ENCODE data around the gene LRP2. TPM values are rescaled to one million over a fixed set of nuclear protein-coding genes. Genes with fewer than 3 reads are reported as not detected.

The LRP2 gene
- 0.02 and 0.84 TPM in 2 replicates for total RNA-seq (2013; cell fraction: nucleolus; rRNA removed)
- total RNA-seq (2014; rRNA removed) (0.06 TPM in 1 of 2 replicates, not detected in the other), total RNA-seq (2014; rRNA removed; fragmentation: Illumina TruSeq; extraction: Trizol) (not detected in 2 replicates), total RNA-seq (2021) (0.05 and 0.15 TPM in 2 replicates), polyA plus RNA-seq (2011; rRNA removed) (0.13 and 0.19 TPM in 2 replicates), polyA plus RNA-seq (2014; fragmentation: Illumina TruSeq; extraction: Trizol) (0.01 TPM in 1 of 2 replicates, not detected in the other), polyA plus RNA-seq (2014; fragmentation: Nextera tagmentation; extraction: Ambion mirVana) (not detected), polyA plus RNA-seq (2014; rRNA removed) (0.04 TPM in 1 of 2 replicates, not detected in the other), polyA plus RNA-seq (2016; fragmentation: Nextera tagmentation; extraction: Ambion mirVana) (not detected), polyA minus RNA-seq (2011; rRNA and poly(A)+ RNA removed) (0.29 and 1.2 TPM in 2 replicates), Bru-seq, nascent RNA (percentile 10 among the genes with signal in this experiment), BruChase-seq, experiment 1, labeled RNA remaining after a 6-hour chase (percentile 6 among the genes with signal in this experiment), BruChase-seq, experiment 2, labeled RNA remaining after a 2-hour chase (percentile 7 among the genes with signal in this experiment)
- 0.01 TPM for polyA plus RNA-seq (2011; ENCODE audit: low read depth)
- 0.45 and 0.52 TPM in 2 replicates for polyA plus RNA-seq (2011; cell fraction: cytosol; rRNA removed)
- polyA plus RNA-seq (2011; cell fraction: nucleus; rRNA removed) = 0.34 and 0.84 TPM in 2 replicates
- polyA plus RNA-seq (2012) = 0.01 TPM in 1 of 2 replicates, not detected in the other
- not detected in 2 replicates for polyA minus RNA-seq (2011; cell fraction: cytosol; rRNA and poly(A)+ RNA removed)
- polyA minus RNA-seq (2011; cell fraction: nucleus; rRNA and poly(A)+ RNA removed) = 0.57 and 0.97 TPM in 2 replicates
- long read RNA-seq, experiment 1 = 0 reads
- long read RNA-seq, experiment 2, partial matches to known transcripts = 0 of 1 reads
- long read RNA-seq, experiment 2, other reads (novel, unspliced or antisense) = 1 of 1 reads

- ChIA-PET POLR2A (no interaction called here), CTCF (no interaction called here)
- ATAC-seq = peak; percentile 6; the same call in 2 of the 3 replicates
Observed at GRCh38 chr2:169362118-169362893, at the start of gene LRP2. TSS of gene LRP2 (minus strand) at chr2:169362534. CDS start at chr2:169362399, 135 bp downstream.

More at GRCh38 chr2:169362118-169362893, at the start of gene LRP2:
- no peak within 1 kb of the TSS for H3K27ac ChIP-seq (ENCODE audit: control insufficient read depth, insufficient read depth)
- in situ Hi-C loops (cut with MboI) (no loop called here), intact Hi-C loops (cut with micrococcal nuclease; ENCODE audit: unreplicated experiment) (no loop called here)
- H2AFZ ChIP-seq (ENCODE audit: control insufficient read depth, low read depth, low read length) = peak within 1 kb of the TSS; percentile 13
- H3K36me3 ChIP-seq (ENCODE audit: control insufficient read depth in 2 of 2, insufficient read depth in 2 of 2, low read length in 1 of 2) = no peaks in the 10 kb centered on the region
- TF ChIP-seq TCF7 (IDR thresholded peaks at IDR 0.05; ENCODE audit: borderline replicate concordance) (no peak), ZNF274 (IDR thresholded peaks at IDR 0.05; ENCODE audit: insufficient read depth, insufficient read length) (no peak), MXI1 (IDR thresholded peaks at IDR 0.05; ENCODE audit: low read depth, low read length) (no peak), FOXM1 (IDR thresholded peaks at IDR 0.05; ENCODE audit: low read depth, low read length) (no peak), NFIC (IDR thresholded peaks at IDR 0.05; ENCODE audit: low read depth, low read length) (no peak), RELB (IDR thresholded peaks at IDR 0.05; ENCODE audit: low read depth) (no peak)
- WGBS (ENCODE audit: insufficient coverage, insufficient replicate concordance, low lambda C conversion rate, missing lambda C conversion rate) = 6% methylated on average over 62 of the region's 75 CpGs
- no peaks in the 10 kb centered on the region for H3K79me2 ChIP-seq (ENCODE audit: control insufficient read depth, insufficient read depth, low read length)
- H3K9ac ChIP-seq (ENCODE audit: control insufficient read depth, insufficient read depth, low read length) = no peak within 1 kb of the TSS
- FAIRE-seq (no peak), DNase-seq (ENCODE audit: low read depth, low spot score) (no peak)
- ChIA-PET RAD21 (ENCODE audit: unreplicated experiment) (no interaction called here), SMC1A (ENCODE audit: uncharacterized antibody, unreplicated experiment) (no interaction called here)
- H3K4me2 ChIP-seq (ENCODE audit: control insufficient read depth, insufficient read depth) = peak within 1 kb of the TSS; percentile 70
- peaks cover 11% of the 10 kb centered on the region for H3K4me1 ChIP-seq (ENCODE audit: control insufficient read depth, insufficient read depth, low read length)
- no TSS peak for BruUV-seq (replicated peaks)
- H3K9me3 ChIP-seq (replicated peaks; ENCODE audit: control insufficient read depth, insufficient read depth, low read length) = no peaks in the 10 kb centered on the region
- peak within 1 kb of the TSS; percentile 44 for H3K4me3 ChIP-seq
- H3K27me3 ChIP-seq (replicated peaks in 1 of 2; ENCODE audit: control insufficient read depth in 2 of 2, insufficient read depth in 2 of 2, low read length in 1 of 2) = peaks cover 19 to 24% of the 10 kb centered on the region in 2 experiments
- H4K20me1 ChIP-seq (ENCODE audit: control insufficient read depth, insufficient read depth) = no peaks in the 10 kb centered on the region

All from GM12878 (cell line).